ENCODE measurements around the gene DLGAP1.
"Not testable (repeated sequence)": the region's sequence is repeated elsewhere in the genome, so short reads cannot be mapped to it uniquely, and the experiment has no call there.

DLGAP1 gene

DNA sequence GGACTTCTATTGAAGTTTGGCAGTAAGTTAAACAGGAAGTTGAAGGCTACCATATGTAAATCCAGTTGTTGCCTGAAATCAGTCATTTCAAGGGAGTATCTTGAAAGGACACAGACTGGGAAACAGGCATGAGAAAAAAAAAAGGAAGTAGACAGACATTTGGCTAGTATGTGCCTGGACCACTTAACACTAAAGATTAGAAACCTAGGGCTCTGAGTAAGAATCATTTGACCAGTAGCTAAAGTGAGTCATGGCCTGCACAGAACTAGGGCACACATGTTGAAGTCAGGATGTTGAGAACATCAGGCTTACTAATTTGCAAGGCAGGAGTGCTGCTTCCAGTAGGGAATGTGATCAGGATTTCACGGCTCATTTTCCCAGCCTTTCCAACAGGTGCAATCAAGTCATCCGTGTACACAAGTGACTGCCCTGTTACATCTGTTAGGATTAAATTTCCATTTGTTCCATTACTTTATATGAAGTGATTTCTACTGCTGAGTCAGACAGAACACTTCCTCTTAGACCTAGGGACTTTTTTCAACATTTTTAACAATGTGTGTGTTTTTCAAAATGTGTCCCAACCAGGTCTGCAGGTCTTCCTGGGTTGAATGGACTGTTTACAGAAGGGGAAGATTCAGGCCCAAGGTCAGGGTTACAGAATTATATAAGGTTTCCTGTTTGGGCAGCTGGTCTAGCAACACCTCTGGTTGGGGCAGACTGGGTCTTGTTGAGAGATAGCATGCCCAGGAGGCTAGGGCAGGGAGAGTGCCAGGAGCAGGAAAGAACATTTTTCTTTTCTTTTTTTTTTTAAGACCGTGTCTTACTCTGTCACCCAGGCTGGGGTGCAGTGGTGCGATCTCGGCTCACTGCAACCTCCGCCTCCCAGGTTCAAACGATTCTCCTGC, 859.5 kb downstream of the DLGAP1 start:
- no peak for DNase-seq

DNA sequence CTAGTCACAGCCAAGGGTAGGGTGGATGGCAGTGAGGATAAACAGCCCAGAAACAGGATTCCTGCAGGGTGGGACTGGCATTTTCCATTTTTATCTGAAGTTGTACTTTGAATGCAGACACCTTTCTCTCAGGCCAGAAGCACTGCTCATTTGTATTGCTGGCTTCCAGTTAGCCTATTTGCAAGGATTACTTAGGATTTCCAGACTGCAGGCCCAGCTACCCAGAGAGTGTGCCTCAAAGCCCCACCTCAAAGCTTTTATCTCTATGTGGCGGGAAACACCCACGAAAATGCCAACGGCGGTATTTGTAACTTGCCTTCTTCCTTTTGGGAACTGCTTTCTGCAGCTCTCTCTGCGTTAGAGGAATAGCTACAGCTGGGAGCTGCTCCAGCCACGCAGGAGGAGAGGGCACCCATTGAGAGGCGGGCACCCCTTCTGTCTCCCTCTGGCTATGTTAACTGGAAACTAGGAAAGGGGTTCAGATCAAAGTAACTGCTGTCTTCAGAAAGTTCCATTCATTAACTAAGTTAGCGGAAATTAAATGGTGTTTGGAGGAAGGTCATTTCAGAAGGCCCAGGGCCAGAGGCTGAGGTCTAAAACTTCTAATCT, 860.2 kb downstream of the DLGAP1 start:
- DNase-seq: no peak

DNA sequence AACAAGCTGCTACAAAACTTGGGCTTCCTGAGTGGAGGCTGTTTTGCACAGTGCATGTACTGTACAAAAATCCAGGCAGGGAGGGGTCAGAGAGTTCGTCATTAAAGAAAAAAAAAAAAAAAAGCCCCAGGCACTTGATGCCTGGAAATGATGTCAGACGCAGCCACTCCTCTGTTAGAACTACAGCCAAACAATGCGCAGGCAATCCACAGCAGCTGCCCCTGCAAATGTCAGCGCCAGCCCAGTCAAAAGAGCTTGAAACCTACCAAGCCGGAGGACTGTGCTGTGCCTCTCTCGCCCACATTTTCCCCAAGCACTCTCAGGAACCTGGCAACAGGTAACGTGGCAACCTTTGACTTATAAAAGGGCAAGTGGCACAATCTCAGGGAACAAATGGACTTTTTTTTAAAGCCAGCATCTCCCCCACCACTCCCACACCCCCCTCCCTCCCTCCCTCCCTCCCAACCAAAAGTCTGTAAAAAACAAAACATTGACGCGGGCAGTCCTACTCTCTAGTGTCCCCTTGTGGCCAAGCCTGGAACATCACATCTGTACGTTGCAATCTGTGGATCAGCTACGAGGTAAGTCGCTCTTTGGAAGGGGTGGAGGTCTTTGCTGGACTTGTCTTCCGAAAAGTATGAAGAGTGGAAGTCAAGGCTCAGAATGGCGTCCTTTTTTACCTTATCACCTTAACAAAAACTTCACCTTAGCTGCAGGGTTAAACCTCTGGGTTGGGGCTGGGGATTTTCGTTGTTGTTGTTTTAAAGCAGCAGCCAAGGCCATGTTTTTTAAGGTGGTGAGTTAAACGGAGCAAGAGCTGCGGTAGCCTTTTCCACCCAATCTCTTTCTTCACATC, 861.0 kb downstream of the DLGAP1 start:
- DNase-seq: peak; percentile 21 to 70

DNA sequence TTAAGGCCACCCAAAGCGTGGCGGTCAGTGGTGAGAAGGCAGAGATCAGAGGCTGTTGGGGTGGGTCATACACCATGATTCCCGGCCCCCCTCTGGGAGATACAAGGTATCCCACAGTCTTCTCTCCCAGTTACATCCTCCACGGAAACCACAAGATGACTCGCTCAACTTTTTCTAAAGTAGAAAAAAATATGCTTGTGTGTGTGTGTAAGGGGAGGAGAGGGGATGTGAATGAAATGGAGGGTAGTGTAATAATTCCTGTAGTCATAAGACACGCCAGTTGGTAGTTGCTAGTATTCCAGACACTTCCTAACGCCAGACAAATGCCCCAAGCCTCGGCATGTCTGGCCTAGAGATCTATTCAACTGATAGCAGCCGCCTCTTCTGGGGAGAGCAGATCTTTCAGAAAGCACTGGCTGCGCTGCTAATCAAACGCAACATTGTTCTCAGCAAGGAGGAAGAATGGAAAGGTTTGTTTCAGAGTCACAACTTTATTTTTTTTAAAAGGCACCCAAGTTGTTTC, 861.7 kb downstream of the DLGAP1 start:
- no peak for DNase-seq

DNA sequence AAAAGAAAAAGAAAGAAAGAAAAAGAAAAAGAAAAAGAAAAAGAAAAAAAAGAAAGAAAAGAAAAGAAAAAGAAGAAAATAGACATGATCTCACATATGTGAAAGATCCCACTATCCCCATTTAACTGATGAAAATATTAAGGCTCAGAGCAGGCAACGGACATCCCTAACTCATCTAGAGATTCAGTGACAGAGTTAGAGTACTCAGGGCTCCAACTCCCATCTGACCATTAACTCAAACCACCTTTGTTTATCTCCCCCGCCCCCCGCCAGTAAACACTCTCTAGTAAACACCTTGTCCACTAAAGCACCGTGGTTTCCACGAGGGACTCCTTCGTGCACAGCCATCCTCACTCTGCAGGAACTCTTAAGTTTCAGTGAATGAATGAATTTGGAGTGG, 862.2 kb downstream of the DLGAP1 start:
- DNase-seq: no peak

DNA sequence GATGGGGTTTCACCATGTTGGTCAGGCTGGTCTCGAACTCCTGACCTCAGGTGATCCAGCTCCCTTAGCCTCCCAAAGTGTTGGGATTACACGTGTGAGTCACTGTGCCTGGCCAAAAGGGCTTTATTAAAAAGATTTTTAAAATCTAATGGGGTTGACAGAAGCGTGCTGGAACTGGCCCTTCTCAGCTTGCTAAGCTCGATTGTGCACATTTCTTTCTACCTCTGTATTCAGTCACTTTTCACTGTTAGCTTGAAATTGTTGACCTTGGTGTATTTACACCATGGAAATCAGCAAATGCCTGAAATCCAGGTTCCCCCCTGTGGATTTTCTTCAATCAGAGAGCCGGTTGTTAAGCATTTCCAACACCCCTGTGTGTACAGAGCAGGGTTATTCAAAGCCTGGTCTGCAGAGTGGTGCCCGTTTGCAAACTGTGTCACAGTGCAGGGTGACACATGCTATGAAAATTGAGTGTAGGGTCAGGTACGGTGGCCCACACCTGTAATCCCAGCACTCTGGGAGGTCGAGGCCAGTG, 864.9 kb downstream of the DLGAP1 start:
- DNase-seq: no peak

DNA sequence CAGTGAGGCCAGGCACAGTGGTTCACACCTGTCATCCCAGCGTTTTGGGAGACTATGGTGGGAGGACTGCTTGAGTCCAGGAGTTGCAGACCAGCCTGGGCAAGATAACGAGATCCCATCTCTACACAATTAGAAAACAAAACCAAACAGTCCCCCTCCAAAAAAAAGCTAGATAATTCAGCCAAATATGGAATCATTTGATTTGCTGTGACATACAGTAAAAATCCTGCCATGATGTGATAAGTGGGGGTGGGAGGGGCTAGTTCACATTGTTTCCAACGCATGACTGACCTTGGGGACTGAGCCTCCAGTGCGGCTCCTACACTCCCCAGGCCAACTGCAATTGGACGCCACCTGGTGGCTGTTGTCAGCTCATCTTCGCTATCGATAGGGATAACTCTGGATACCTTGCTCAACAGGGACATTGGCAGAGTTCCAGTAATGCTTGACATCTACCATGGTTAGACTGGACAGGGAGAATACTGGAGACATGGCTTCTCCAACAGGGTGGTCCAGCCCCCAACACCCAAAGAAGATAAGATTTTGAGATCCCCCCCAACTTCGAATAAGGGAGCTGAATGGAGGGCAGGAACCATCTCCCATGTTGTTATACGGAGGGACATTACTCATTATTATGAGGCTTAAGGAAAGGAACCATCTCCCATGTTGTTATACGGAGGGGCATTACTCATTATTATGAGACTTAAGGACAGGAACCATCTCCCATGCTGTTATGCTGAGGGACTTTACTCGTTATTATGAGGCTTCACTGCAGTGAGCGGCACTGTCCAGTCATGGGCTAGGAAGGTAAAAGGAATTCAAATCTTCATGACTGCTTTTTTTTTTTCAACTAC, 869.2 kb downstream of the DLGAP1 start:
- no peak for DNase-seq

DNA sequence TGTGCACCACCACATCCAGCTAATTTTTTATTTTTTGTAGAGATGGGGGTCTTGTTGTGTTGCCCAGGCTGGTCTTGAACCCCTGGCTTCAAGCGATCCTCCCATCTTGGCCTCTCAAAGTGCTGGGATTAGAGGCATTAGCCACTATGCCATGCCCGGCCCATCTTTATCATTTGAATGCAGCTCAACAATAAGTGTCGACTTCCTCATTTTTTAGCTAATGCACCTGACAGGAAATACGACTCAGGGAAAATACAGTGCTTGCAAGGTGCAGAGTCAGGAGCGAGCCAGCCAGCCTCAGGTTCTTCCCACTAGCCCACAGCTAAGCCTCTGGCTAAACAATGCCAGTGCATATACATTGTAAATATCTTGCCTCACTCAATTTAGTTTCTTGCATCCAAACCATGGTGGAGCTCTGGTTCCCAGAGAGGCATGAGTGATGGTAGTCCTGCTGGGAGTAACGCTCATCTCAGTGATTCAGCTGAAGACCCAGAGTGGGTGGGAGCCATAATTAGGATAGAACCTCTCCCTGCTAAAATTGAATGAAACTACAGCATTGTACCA, 870.1 kb downstream of the DLGAP1 start:
- no peak for DNase-seq

DNA sequence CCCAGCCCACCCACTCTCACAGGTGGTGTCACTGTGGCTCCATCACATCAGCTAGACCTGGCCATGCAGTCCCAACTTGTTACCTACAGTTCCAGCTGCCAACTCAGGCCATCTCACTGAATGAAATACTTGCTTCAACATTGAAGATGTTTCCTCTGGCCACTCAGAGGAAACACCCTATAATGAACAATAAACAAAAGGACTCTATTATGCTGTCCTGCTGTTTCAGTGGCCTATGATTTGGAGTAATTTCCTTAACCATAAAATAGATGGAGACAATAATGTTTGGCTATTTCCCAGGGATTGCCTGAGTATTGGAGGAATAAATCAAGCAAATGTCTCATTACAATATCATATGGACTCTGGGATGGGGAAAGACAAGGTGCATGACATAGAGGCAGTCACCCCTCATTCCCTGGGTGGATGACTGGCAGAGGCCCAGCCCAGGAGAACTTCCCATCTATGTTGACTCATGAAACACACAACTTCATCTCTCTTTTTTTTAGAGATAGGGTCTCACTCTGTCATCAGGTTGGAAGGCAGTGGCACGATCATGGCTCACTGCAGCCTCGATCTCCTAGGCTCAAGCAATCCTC, 870.7 kb downstream of the DLGAP1 start:
- DNase-seq: no peak

DNA sequence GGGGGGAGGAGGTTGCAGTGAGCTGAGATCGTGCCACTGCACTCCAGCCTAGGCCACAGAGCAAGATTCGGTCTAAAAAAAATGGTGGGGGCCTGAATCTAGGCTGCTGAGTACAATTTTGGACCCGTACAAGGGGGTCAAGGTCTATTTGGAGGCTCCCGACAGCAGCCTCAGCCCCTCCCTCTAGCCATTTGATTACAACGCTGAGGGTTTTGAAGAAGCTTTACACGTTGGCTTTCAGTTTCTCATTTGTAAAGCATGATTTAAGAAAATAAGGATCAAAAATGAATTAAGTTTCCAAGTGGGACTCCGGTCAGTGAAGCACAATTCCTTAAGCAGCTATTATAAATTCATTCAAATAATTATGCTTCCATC, 871.2 kb downstream of the DLGAP1 start:
- DNase-seq: no peak

DNA sequence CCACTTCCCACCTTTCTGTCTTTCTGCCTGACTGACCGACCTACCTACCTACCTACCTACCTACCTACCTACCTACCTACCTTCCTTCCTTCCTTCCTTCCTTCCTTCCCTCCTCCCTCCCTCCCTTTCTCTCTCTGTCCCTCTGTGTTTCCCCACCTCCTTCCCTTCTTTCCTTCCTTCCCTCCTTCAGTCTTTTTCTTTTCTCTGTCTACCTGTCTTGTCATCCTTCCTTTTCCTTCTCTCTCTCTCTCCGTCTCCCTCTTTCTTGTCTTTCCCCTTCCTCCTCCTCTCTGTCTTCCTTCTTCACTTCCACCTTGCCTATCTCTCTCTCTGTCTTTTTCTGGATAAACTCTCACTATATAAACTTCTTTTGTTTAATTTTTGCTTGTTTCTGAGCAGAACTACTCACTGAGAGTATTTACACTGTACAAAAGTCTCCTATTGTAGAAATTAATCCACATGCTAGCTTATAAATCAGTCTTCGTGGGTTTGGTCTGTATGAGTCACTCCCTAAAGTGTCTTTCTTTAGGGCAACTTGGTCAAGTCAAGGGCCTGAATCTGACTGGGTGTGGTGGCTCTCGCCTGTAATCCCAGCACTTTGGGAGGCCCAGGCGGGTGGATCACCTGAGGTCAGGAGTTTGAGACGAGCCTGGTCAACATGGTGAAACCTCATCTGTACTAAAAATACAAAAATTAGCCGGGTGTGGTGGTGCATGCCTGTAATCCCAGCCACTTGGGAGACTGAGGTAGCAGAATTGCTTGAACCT, 871.8 kb downstream of the DLGAP1 start:
- DNase-seq: not testable (repeated sequence)

DNA sequence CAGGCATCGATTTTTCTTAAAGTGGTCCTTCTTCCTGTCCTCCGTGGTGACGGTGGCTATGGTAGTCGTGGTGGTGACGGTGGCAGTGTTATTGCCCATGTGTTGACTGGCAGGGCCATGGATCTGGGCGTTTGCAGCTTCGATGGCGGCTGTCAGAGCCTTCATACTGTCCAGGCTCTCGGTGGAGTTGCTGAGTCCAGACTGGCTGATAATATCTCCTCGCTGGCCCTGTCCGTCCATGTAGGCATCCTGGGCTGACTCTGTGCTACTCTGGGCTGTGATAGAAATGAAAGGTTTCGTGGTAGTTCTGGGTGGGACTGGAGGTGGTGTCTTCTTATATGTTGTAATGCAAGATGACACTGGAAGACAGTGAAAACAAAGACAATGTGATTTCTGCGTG, 873.2 kb downstream of the DLGAP1 start:
- no peak for DNase-seq

DNA sequence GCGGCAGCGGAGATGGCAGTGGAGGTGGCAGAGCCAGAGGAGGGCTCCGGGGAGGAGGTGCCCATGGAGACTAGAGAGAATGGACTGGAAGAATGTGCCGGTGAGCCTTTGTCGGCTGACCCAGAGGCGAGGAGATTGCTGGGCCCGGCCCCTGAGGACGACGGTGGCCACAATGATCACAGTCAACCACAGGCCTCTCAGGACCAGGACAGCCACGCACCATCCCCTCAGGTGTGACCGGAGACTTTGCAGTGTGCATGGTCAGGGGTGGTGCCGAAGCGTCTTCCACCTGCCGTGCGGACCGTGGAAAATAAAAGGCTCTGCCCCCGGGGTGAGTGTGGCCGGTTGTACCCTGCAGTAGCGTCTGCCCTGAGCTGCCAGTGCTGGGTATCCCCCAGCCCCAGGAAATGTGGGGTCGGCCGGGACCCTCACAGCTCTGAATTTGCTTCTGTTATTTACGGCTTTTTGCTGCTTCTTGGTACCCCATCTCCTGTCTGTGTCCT, 874.5 kb downstream of the DLGAP1 start:
- DNase-seq: not testable (repeated sequence)

DNA sequence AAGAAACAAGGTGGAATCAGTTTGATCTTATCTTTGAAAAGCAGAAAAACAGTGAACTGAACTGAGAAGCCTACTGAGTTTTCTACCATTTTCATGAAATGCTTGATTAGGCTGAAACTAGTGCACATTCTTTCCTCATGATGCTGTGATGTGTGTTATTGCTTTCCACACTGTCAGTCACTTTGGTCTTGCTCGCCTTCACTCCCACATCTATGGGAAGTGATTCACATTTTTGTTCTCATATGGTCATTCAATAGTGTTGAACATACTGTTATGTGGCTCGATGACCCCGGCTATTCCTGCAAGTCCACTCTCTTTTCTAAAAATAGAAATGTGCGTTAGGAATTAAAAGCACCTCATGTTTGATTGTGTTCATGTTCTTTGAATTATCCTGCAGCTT, 875.4 kb downstream of the DLGAP1 start:
- no peak for DNase-seq

DNA sequence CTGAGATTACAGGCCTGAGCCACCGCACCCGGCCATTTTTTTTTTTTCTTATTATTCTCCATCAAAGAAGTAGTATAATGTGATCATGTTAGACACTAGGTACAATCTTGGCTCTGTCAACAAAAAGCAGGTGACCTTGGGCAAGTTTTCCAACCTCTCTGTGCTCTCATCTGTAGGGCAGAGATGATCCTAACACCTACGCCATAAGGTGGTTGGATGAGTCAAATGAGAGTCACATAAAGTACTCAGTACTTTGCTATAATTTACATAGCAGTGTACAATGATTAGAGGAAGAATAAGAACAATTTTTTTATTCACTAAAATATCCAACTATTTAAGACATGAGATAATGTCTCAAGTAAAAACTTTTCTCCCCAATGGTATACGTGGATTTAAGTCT, 876.5 kb downstream of the DLGAP1 start:
- DNase-seq: no peak

DNA sequence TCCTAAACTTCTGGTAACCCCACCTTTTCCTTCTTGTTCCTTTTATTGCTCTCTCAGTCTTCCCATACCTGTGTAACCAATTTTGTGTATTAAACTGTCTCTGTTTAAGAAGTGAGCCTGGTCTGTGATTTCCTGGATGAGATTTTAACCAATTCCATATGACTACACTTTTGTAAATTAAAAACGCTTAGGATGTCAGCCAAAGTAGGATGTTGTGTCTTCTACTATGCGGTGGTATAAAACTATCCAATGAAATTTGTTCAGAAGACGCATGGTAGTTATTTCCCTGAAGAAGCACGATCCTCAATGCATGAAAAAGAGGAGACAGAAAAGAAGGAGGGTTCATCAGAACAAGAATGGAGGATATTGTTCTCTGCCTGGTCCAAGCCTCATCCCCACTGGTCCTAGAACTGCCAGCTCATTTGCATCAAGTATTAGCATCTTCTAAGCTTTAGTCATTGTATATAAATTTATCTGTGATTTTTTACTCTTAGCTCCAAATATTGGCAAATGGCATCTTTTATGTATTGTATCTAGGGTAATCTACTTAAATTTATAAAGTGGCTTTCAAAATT, 877.7 kb downstream of the DLGAP1 start:
- no peak for DNase-seq

DNA sequence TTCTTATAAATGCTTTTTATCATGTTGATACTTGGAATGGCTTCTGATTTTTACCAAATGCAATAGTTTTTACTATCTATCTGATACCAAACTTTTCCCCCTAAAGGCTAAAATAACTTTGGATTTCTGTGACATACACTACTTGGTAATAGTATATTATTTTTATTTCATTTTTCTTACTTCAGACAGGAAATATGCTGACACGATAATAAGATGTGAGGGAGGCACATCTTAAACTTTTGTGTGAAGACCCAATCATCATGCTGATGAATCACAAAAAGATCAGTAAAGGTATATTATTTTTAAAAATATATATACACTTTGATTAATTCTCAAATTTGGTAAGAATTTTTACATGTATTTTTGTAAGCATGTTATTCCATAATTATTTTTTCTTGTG, 882.3 kb downstream of the DLGAP1 start:
- DNase-seq: no peak

DNA sequence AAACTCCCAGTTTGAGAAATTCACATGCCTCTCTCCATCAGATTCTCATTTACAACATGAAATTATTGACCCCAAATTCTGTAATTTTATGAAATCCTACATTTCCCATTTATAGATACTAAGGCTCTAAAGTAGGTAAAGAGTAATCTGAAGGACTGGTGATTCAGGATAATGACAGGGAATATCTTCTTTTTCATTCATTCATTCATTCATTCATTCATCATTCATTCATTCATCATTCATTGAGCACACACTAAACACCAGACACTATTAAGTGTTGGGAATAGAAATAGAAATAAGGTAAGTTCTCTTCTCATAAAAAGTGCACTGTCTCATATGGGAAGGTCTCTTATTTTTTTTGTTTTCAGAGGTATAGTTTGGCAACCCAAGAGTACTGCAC, 888.3 kb downstream of the DLGAP1 start:
- DNase-seq: no peak

DNA sequence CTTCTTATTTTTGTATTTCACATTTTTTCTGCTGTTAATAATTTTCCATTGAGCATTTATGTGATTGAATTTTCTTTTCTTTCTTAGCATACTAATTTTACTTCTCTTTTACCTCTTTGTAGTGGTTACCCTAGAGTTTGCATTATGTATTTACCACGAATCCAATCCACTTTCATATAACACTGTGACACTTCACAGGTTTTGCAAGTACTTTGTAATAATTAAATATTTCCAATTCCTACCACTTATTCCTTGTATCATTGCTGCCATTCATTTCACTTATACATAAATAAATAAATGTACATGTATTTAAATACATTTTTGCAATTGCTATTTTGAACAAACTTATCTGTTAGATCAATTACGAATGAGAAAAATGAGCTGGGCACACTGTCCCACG, 894.4 kb downstream of the DLGAP1 start:
- DNase-seq: no peak
